Chondrocyte (in vitro differentiated cells): Measurements from ENCODE around the gene TEX53. TPM values are rescaled to one million over a fixed set of nuclear protein-coding genes. Genes with fewer than 3 reads are reported as not detected.
A peak's percentile ranks its signal among the peaks of the same experiment; 100 is the strongest.

Experiments used
- DNase-seq: peaks from one replicate; pipeline ENCODE4 v3.0.0; 2021; ENCODE audit warnings: mixed read lengths, low spot score
- H3K27ac Mint-ChIP-seq: one replicate; pipeline ENCODE4 v1.8.0; 2021; ENCODE audit warnings: mild to moderate bottlenecking, moderate library complexity, mixed read lengths; ENCODE audit not compliant: unreplicated experiment
- H3K27me3 Mint-ChIP-seq: 2 replicates; pipeline ENCODE4 v1.8.0; 2021; ENCODE audit warnings: low read depth, mixed read lengths
- H3K36me3 Mint-ChIP-seq: 2 replicates; pipeline ENCODE4 v1.8.0; 2021; ENCODE audit warnings: low read depth, mixed read lengths
- H3K4me1 Mint-ChIP-seq: 2 replicates; pipeline ENCODE4 v1.8.0; 2021; ENCODE audit warnings: low read depth, mild to moderate bottlenecking, mixed read lengths
- H3K4me3 Mint-ChIP-seq: one replicate; pipeline ENCODE4 v1.8.0; 2021; ENCODE audit warnings: mild to moderate bottlenecking, moderate library complexity, mixed read lengths; ENCODE audit not compliant: unreplicated experiment
- H3K9me3 Mint-ChIP-seq: 2 replicates; pipeline ENCODE4 v1.8.0; 2021; ENCODE audit warnings: low read depth, mixed read lengths
- total RNA-seq: library from RNA; stranded (reverse); gene quantifications from 3 replicates; pipeline ENCODE4 v1.2.1, GENCODE V29; 2021
- TF ChIP-seq, protein P1 (sequence below): fragments of 200-600 bp; sonication (generic); IDR thresholded peaks from 2 replicates; pipeline ENCODE4 v1.5.0; 2021; ENCODE audit warnings: antibody characterized with exemption, mild to moderate bottlenecking, moderate library complexity

Gene TEX53
- total RNA-seq, 1 donor from 2014 or later: not detected

DNA sequence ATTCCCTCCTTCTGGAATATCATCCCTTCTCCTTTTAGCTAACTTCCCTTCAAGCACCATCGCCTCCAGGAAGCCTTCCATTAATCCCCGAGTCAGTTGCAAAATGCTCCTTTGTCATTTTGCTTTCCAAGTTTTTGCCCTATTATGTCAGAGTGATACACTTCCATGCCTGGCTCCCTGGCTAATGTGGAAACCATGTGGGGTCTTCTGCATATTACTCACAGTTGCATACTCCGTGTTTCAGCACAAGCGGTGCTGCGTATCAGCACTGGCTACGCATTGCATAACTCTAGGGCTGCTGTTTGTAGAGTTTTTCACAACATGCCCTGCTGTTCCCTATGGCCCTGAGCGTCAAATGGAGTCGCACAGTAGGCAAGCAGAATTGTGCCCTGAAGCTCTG lies 1.9 kb downstream of the TEX53 start:
- Mint-ChIP-seq H3K4me3 (no peak overlapping the region), H3K9me3 (no peaks in the 10 kb centered on the region), H3K27me3 (peaks cover 5% of the 10 kb centered on the region), H3K4me1 (peaks cover 4% of the 10 kb centered on the region), H3K36me3 (no peaks in the 10 kb centered on the region), H3K27ac (no peak overlapping the region)
- DNase-seq: peak; percentile 13
- TF ChIP-seq, protein P1, sequence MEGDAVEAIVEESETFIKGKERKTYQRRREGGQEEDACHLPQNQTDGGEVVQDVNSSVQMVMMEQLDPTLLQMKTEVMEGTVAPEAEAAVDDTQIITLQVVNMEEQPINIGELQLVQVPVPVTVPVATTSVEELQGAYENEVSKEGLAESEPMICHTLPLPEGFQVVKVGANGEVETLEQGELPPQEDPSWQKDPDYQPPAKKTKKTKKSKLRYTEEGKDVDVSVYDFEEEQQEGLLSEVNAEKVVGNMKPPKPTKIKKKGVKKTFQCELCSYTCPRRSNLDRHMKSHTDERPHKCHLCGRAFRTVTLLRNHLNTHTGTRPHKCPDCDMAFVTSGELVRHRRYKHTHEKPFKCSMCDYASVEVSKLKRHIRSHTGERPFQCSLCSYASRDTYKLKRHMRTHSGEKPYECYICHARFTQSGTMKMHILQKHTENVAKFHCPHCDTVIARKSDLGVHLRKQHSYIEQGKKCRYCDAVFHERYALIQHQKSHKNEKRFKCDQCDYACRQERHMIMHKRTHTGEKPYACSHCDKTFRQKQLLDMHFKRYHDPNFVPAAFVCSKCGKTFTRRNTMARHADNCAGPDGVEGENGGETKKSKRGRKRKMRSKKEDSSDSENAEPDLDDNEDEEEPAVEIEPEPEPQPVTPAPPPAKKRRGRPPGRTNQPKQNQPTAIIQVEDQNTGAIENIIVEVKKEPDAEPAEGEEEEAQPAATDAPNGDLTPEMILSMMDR: no peak

DNA sequence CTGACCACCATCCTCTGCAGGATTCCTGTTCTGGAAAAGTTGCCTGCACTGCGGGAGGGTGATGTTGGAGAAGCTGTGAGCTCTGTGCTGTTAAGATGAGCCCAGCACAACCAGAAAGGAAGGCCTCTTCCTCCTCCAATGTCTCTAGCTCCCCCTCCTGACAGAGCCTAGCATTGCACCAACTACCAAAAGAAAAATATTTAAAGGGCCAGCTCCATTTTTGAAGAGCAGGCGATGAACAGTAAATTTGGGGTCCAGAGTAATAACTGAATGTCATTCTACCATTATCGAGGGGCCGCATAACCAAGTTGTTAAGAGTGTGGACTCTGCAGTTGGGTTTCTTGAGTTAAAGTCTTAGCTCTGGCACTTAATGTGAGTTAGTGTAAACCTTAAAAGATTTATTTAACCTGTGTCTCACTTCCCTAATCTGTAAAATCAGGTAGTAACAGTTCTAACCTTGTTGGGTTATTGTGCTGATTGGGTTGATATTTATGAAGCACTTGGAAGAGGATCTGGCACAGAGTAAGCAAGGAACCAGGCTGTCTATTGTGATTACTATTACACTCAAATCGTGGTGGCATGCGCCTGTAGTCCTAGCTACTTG lies 3.9 kb downstream of the TEX53 start:
- DNase-seq: no peak
- H3K36me3 Mint-ChIP-seq: no peaks in the 10 kb centered on the region
- TF ChIP-seq, protein P1: peak; percentile 95
- no peaks in the 10 kb centered on the region for H3K27me3 Mint-ChIP-seq
- no peak overlapping the region for H3K4me3 Mint-ChIP-seq
- H3K27ac Mint-ChIP-seq: no peak overlapping the region
- peaks cover 4% of the 10 kb centered on the region for H3K4me1 Mint-ChIP-seq
- H3K9me3 Mint-ChIP-seq: no peaks in the 10 kb centered on the region

DNA sequence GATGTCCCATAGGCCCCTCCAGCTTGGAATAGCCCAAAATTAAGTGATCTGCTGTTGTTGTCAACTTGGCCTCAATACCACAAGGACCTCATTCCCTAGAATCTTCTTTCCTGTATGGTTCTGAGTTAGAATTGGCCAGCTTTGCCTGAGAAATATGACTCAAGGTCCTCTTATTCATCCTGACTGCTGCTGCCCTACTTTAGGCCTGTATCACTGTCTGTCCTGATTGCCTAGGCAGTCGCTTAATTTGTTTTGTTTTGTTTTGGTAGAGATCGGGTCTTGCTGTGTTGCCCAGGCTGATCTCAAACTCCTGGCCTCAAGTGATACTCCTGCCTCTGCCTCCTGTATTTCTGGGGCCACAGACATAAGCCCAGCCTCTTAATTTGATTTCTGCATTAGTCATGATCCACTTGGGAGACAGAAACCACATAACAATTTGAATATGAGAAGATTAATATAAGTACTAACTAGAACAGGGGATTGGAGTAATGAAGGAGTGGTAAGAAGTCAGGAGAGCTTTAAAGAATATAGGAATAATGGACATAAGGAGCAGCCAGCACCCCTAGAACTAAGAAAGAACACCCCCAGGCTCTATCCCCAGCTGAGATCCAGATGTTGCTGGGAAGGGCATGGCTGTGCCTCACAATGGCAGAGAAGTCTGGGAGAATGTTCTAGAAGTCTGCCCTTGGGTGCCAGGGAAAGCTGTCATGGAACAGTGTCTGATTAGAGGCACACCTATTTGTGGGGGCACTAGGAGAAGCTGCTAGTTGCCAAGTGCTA lies 4.6 kb downstream of the TEX53 start:
- peak; percentile 26 for DNase-seq
- TF ChIP-seq, protein P1: no peak
- Mint-ChIP-seq H3K9me3 (no peaks in the 10 kb centered on the region), H3K4me3 (no peak overlapping the region), H3K27ac (peak overlapping the region; percentile 63), H3K36me3 (peaks cover 2% of the 10 kb centered on the region), H3K27me3 (no peaks in the 10 kb centered on the region), H3K4me1 (peaks cover 4% of the 10 kb centered on the region)

DNA sequence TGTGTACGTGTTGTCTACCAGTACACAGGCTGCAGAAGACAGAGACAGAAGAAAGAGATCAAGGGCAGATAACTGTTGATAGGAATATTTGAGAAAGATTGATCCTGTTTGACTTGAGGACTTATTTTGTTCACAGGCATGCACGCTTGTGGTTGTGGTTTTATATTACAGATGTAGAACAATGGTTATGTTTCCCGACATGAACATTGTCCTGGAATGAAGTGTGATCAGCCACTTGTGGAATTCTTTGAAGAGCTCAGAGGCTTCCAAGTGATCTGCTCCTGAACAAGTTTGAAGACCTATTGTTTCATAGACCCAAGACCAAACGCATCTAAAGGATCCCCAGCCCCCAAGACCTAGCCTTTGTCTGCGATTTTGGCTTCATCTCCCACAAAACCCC lies 13.7 kb downstream of the TEX53 start:
- Mint-ChIP-seq H3K4me3 (no peak overlapping the region), H3K27me3 (no peaks in the 10 kb centered on the region), H3K27ac (no peak overlapping the region), H3K36me3 (peaks cover 28% of the 10 kb centered on the region), H3K4me1 (no peaks in the 10 kb centered on the region), H3K9me3 (peaks cover 3% of the 10 kb centered on the region)
- no peak for DNase-seq
- TF ChIP-seq, protein P1: no peak

DNA sequence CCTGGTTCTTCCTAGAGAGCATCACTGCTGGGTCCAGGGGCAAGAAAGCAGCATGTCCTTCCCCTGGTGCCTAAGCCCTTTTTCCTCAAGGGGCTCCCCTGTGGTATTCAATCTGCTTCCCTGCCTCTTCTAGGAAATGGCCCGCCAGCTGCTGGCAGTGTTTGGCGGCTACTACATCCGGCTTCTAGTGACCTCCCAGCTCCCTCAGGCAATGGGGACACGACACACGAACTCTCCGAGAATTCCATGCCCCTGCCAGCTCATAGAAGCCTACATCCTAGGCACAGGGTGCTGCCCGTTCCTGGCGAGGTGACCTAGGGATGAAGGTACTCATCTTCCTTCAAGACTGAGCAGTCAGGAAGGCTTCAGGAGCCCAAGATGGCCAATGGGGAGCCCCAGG lies 14.6 kb downstream of the TEX53 start:
- Mint-ChIP-seq H3K9me3 (peaks cover 3% of the 10 kb centered on the region), H3K4me1 (no peaks in the 10 kb centered on the region), H3K27me3 (no peaks in the 10 kb centered on the region), H3K4me3 (no peak overlapping the region), H3K27ac (no peak overlapping the region), H3K36me3 (peaks cover 28% of the 10 kb centered on the region)
- TF ChIP-seq, protein P1: no peak
- DNase-seq: no peak
